ENCODE measurements around the gene MFN1.
A peak's percentile ranks its signal among the peaks of the same experiment; 100 is the strongest.
"Not testable (repeated sequence)": the region's sequence is repeated elsewhere in the genome, so short reads cannot be mapped to it uniquely, and the experiment has no call there.

Gene MFN1

GRCh38 chr3:179302111-179302510 lies 45.4 kb upstream of the MFN1 start:
- no peak for TF ChIP-seq CTCF (IDR thresholded peaks at IDR 0.05; ENCODE audit: unreplicated experiment in 3 of 3)
- H3K4me1 Mint-ChIP-seq, result peaks cover 7% of the 10 kb centered on the region
- H3K27ac Mint-ChIP-seq, result peak overlapping the region in 1 of 3 experiments; percentile 37
- H3K27me3 Mint-ChIP-seq (ENCODE audit: low read depth), result no peaks in the 10 kb centered on the region
- H3K9me3 Mint-ChIP-seq, result peaks cover 11% of the 10 kb centered on the region
- no peak overlapping the region for H3K4me3 Mint-ChIP-seq
- no peaks in the 10 kb centered on the region for H3K36me3 Mint-ChIP-seq (ENCODE audit: low read depth)

GRCh38 chr3:179304605-179305004 lies 42.9 kb upstream of the MFN1 start:
- TF ChIP-seq CTCF (IDR thresholded peaks at IDR 0.05; ENCODE audit: unreplicated experiment in 3 of 3), result no peak
- H3K27ac Mint-ChIP-seq, result no peak overlapping the region
- peaks cover 4% of the 10 kb centered on the region for H3K9me3 Mint-ChIP-seq
- H3K4me3 Mint-ChIP-seq, result no peak overlapping the region
- no peaks in the 10 kb centered on the region for H3K4me1 Mint-ChIP-seq
- H3K27me3 Mint-ChIP-seq (ENCODE audit: low read depth), result no peaks in the 10 kb centered on the region
- no peaks in the 10 kb centered on the region for H3K36me3 Mint-ChIP-seq (ENCODE audit: low read depth)

DNA sequence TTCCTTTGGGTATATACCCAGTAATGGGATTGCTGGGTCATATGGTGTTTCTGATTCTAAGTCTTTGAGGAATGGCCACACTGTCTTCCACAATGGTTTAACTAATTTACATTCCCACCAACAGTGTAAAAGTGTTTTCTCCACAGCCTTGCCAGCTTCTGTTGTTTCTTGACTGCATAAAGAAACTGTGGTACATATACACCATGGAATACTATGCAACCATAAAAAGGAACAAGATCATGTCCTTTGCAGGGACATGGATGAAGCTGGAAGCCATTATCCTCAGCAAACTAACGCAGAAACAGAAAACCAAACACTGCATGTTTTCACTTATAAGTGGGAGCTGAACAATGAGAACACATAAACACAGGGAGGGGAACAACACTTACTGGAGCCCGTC lies 40.1 kb upstream of the MFN1 start:
- not testable (repeated sequence) for H3K9me3 Mint-ChIP-seq; H3K27me3 Mint-ChIP-seq (ENCODE audit: low read depth); H3K27ac Mint-ChIP-seq; H3K4me1 Mint-ChIP-seq; H3K4me3 Mint-ChIP-seq; H3K36me3 Mint-ChIP-seq (ENCODE audit: low read depth)

- H3K36me3 Mint-ChIP-seq (ENCODE audit: low read depth), result no peaks in the 10 kb centered on the region
- H3K27me3 Mint-ChIP-seq (ENCODE audit: low read depth), result no peaks in the 10 kb centered on the region
Observed at GRCh38 chr3:179308001-179308400, 39.5 kb upstream of the MFN1 start.

GRCh38 chr3:179309225-179310078 lies 38.1 kb upstream of the MFN1 start:
- H3K36me3 Mint-ChIP-seq (ENCODE audit: low read depth), result no peaks in the 10 kb centered on the region
- no peaks in the 10 kb centered on the region for H3K4me1 Mint-ChIP-seq
- H3K9me3 Mint-ChIP-seq, result no peaks in the 10 kb centered on the region
- no peak overlapping the region for H3K4me3 Mint-ChIP-seq
- no peak overlapping the region for H3K27ac Mint-ChIP-seq
- TF ChIP-seq CTCF (IDR thresholded peaks at IDR 0.05; ENCODE audit: unreplicated experiment in 3 of 3), result no peak
- no peaks in the 10 kb centered on the region for H3K27me3 Mint-ChIP-seq (ENCODE audit: low read depth)

More at GRCh38 chr3:179308001-179308400, 39.5 kb upstream of the MFN1 start:
- no peaks in the 10 kb centered on the region for H3K4me1 Mint-ChIP-seq
- TF ChIP-seq CTCF (IDR thresholded peaks at IDR 0.05; ENCODE audit: unreplicated experiment in 3 of 3), result no peak
- no peak overlapping the region for H3K27ac Mint-ChIP-seq
- H3K9me3 Mint-ChIP-seq, result no peaks in the 10 kb centered on the region
- no peak overlapping the region for H3K4me3 Mint-ChIP-seq

DNA sequence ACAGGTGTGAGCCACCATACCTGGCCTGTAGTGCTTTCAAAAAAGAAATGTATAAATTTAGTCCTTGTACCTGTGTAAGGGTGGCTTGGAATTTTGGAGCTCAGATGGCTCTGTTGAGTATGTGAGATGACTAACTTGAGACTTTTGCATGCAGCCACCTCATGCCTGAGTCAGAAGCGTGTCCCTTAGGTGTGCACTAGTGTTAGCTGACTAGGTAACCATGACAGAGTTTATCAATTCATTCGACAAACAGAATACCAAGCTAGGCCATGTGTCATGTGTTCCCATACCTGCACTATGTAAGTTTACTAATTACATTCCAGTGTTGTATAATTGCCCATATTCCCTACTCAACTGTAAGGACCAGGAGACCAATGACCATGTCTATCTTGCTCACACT lies 28.6 kb upstream of the MFN1 start:
- no peak overlapping the region for H3K27ac Mint-ChIP-seq
- no peak overlapping the region for H3K4me3 Mint-ChIP-seq
- TF ChIP-seq CTCF (IDR thresholded peaks at IDR 0.05; ENCODE audit: unreplicated experiment in 3 of 3), result no peak
- H3K4me1 Mint-ChIP-seq, result peaks cover 12% of the 10 kb centered on the region
- H3K9me3 Mint-ChIP-seq, result no peaks in the 10 kb centered on the region
- H3K36me3 Mint-ChIP-seq (ENCODE audit: low read depth), result no peaks in the 10 kb centered on the region
- H3K27me3 Mint-ChIP-seq (ENCODE audit: low read depth), result no peaks in the 10 kb centered on the region
